WERI-Rb-1 (cell line): ENCODE measurements around the gene MOCS1.

Experiments used
- DNase-seq: peaks from one replicate; pipeline ENCODE4 v3.0.0-alpha.2; 2020
- H3K27ac ChIP-seq: fragments of 250-450 bp; sonication (Bioruptor Pico); 2 replicates; pipeline ENCODE4 v1.5.1; 2020; ENCODE audit warnings: mild to moderate bottlenecking, moderate library complexity
- H3K27me3 ChIP-seq: fragments of 250-450 bp; sonication (Bioruptor Pico); 2 replicates; pipeline ENCODE4 v1.5.1; 2021; ENCODE audit warnings: mild to moderate bottlenecking, low read depth, moderate library complexity; ENCODE audit not compliant: insufficient read depth, severe bottlenecking
- H3K36me3 ChIP-seq: fragments of 250-450 bp; sonication (Bioruptor Pico); 2 replicates; pipeline ENCODE4 v1.5.1; 2020; ENCODE audit warnings: mild to moderate bottlenecking, moderate library complexity
- H3K4me3 ChIP-seq: 2 replicates; pipeline ENCODE4 v1.5.1; 2011; ENCODE audit warnings: low read depth, mild to moderate bottlenecking, control low read depth, low read length
- H3K9me3 ChIP-seq: fragments of 250-450 bp; sonication (Bioruptor Pico); 2 replicates; pipeline ENCODE4 v1.5.1; 2021; ENCODE audit warnings: mild to moderate bottlenecking, moderate library complexity; ENCODE audit not compliant: severe bottlenecking
- CTCF ChIP-seq: IDR thresholded peaks from 2 replicates; pipeline ENCODE4 v1.5.1; 2011; ENCODE audit warnings: low read depth, mild to moderate bottlenecking, control low read depth, inconsistent platforms, low read length

Gene MOCS1

GRCh38 chr6:39964094-39964493 is 29.8 kb upstream of the MOCS1 start:
- DNase-seq, result no peak
- Histone ChIP-seq H3K27ac (no peak overlapping the region), H3K9me3 (no peaks in the 10 kb centered on the region), H3K36me3 (no peaks in the 10 kb centered on the region), H3K27me3 (peaks cover 3% of the 10 kb centered on the region), H3K4me3 (no peak overlapping the region)
- TF ChIP-seq CTCF, result no peak

- Histone ChIP-seq H3K4me3 (no peak overlapping the region), H3K27me3 (no peaks in the 10 kb centered on the region), H3K27ac (no peak overlapping the region), H3K36me3 (no peaks in the 10 kb centered on the region), H3K9me3 (no peaks in the 10 kb centered on the region)
- TF ChIP-seq CTCF, result no peak
- DNase-seq, result no peak
Observed at GRCh38 chr6:39962831-39963230, 28.6 kb upstream of the MOCS1 start.

- H3K27ac ChIP-seq, result no peak overlapping the region
- H3K4me3 ChIP-seq, result no peak overlapping the region
- TF ChIP-seq CTCF, result no peak
- no peak for DNase-seq
- no peaks in the 10 kb centered on the region for H3K27me3 ChIP-seq
- H3K36me3 ChIP-seq, result no peaks in the 10 kb centered on the region
- H3K9me3 ChIP-seq, result peaks cover 2% of the 10 kb centered on the region
Observed at GRCh38 chr6:39961178-39961577, 26.9 kb upstream of the MOCS1 start.

- H3K27ac ChIP-seq, result no peak overlapping the region
- DNase-seq, result no peak
- no peaks in the 10 kb centered on the region for H3K27me3 ChIP-seq
- no peak overlapping the region for H3K4me3 ChIP-seq
- no peak for TF ChIP-seq CTCF
- peaks cover 9% of the 10 kb centered on the region for H3K9me3 ChIP-seq
- H3K36me3 ChIP-seq, result no peaks in the 10 kb centered on the region
Observed at GRCh38 chr6:39958947-39959346, 24.7 kb upstream of the MOCS1 start.

GRCh38 chr6:39956936-39957335 is 22.7 kb upstream of the MOCS1 start:
- Histone ChIP-seq H3K27me3 (no peaks in the 10 kb centered on the region), H3K36me3 (no peaks in the 10 kb centered on the region), H3K4me3 (no peak overlapping the region), H3K9me3 (peaks cover 9% of the 10 kb centered on the region), H3K27ac (no peak overlapping the region)
- TF ChIP-seq CTCF, result no peak
- no peak for DNase-seq

- peaks cover 15% of the 10 kb centered on the region for H3K9me3 ChIP-seq
- H3K36me3 ChIP-seq, result no peaks in the 10 kb centered on the region
- no peak for TF ChIP-seq CTCF
- H3K27ac ChIP-seq, result no peak overlapping the region
- H3K27me3 ChIP-seq, result peaks cover 3% of the 10 kb centered on the region
- DNase-seq, result no peak
- no peak overlapping the region for H3K4me3 ChIP-seq
Observed at GRCh38 chr6:39953076-39953618, 18.9 kb upstream of the MOCS1 start.
